HG02870 (cell line): ENCODE measurements around the gene MCF2L.

ENCODE experiments used
- ATAC-seq: cut with Tn5 transposase; IDR thresholded peaks from one replicate; pipeline ENCODE4 v1.9.1; 2021; ENCODE audit warnings: mild to moderate bottlenecking, moderate library complexity; ENCODE audit not compliant: unreplicated experiment

The MCF2L gene

GRCh38 chr13:112994781-112995355 is 25.9 kb downstream of the MCF2L start:
- ATAC-seq = no peak

DNA sequence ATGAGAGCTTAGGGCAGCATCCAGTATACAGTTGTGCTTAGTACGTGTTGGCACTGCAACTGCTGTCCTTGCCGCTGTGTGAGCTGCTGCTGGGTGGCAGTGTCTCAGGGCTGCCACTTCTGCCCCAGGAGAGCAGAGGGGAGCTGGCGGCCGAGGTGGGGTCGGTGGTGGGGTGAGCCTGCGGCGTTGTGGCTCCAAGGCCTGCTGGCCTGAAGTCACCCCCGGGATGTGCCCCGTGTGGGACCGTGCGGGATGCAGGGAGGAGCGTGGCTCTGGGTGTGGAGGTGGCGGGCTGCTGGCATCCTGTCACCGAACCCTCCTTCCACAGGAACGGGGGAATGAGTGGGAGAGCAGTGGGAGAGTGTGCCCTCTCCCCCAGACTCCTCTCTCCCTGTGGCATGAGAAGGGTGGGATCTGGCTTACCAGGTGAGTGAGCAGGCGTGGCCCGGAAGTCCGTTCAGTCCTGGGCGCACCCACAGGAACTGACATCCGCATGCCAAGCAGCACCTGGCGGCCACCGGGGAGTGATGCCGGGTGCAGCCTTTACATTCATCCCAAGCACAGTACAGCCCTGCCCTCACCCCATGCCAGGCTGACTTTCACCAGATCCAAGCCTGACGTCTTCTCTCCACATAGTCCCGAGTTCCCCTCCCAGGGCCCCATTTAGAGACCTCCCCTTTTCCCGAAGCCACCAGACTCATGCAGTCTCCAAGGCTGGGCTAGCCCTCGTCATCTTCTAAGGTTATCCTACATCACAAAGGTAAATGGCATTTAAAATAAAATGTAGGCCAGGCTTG is 26.6 kb downstream of the MCF2L start:
- no peak for ATAC-seq

DNA sequence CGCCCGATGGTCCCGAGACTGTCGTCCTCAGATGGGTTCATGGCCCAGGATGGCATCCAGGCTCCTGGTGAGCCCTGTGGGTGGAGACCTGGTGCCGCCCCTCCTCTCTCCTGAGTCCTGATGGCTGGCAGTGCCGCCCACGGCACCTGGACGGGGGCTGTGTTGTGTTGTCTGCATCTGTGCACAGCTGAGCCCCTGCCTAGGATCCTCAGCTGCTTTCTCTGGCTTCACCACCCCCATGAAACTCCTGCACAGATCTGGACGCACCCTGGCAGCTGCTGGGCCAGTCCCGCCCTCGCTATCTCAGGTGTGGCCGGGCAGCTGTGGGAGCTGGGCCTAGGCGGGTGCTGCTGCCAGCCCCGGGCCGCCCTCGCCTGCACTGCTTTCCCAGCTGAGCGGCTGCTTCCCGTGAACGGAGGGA is 27.7 kb downstream of the MCF2L start:
- ATAC-seq = no peak

DNA sequence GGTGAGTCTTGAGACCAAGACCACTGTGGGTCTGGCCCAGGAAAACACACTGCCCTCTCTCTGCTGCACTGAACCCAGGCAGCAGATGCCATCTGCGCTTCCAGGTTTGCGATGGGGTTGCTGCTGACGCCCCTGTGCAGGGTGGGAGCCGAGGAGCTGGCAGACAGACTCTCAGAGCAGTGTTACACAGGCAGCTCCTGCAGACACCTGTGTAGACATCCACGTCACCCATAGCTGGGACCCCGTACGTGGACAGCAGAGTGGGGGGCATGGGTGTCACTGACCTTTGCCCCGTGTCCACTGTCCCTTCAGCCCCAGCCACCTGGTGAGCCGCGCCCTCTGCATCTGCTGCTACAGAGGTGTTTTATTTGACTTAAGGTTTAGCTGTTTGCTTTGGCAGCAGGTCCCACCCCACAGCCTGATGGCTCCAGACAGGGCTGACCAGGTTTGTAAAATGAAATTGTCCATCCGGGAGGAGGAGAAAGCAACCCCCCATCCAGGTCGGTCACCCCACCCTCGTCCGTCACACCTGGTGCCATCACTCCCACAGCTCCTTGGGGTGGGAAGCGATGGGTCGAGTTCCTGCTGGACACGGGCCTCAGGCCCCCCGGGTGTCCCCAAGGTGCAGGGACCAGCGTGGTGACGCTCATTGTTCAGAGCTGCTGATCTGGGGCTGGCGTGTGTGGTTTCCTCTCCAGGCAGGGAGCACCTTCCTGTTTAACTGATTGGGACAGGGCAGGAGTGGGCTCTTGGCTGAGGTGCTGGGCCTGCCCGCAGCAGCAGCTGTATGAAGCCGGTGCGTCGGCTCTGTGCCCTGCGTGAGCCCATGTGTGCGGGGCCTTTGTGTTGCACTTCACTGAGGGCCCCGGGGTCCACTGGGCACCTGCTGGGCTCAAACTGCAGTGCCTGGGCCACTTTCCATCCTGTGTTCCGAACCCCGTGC is 28.4 kb downstream of the MCF2L start:
- no peak for ATAC-seq

GRCh38 chr13:112998521-112999280 is 29.7 kb downstream of the MCF2L start:
- no peak for ATAC-seq

- no peak for ATAC-seq
Observed at GRCh38 chr13:112999414-113000177, 30.6 kb downstream of the MCF2L start.

DNA sequence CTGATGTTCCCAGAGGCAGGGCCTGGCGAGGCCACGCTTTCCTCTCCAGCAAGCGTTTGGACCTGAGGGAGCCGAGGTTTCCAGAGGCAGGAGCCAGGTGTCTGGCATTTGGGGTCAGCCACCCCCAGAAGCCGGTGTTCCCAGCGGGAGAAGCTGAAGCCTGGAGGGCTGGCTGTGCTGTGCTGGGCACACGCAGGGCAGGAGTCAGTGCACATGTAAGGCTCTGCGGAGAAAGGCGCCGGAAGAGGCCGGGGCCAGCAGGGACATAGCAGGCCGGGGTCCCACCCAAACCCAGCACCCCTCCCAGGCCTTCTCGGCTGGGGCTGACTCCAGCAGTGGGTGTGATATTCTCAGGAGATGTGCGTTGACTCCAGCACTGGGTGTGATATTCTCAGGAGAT is 31.6 kb downstream of the MCF2L start:
- ATAC-seq = no peak

- no peak for ATAC-seq
Observed at GRCh38 chr13:113001241-113002140, 32.5 kb downstream of the MCF2L start.

DNA sequence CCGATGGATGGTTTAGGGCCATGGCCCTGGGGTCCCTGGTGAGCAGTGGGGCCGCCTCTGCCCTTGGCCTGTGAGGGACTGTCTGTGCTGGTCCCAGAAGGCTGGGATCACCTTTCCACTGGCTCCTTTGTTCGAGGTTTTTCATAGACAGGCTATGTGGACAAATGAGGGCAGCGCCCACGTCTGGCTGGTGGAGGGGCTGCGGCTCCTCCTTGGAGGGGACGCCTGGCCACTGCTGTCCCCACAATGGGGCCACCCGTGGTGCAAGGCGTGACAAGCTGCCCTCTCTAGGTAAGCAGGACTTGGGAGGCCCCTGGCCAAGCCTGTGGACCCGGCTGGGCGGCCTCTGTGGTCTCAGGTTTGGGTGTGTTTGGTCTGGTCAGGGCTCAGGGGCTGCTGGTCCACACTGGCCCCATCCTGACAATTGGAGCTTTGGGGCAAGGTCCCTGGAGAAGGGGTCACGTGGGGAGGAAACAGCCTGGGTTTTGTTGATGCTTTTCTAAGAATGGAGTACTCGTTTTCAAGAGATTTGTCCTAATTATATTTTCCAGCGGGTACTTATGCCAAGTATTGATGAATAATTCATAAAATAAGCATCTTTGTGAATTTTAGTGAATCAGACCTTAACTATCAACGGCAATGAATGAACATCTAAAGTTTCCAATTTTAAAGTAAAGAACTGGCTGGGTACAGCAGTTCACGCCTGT is 33.3 kb downstream of the MCF2L start:
- ATAC-seq = no peak

- no peak for ATAC-seq
Observed at GRCh38 chr13:113002913-113003290, 33.9 kb downstream of the MCF2L start.

DNA sequence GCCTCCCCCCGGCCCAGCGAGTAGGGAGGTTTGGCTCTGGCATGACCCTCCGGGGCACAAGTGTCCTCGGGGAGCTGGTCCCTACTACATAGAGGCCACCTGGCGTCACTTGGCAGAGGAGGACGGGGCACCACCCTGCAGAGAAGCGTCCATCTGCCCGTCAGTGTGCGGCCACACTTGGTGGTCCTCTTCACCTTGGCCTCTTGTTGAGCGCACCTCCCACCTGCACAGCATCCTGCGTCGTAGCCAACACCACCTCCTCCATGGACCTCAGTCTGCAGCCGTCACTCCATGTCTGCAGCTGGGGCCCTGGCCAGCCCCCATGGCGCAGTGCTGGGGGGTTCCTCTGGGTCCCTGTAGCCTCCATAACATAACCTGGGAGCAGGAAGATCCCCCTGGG is 35.1 kb downstream of the MCF2L start:
- ATAC-seq = no peak

- ATAC-seq = no peak
Observed at GRCh38 chr13:113005076-113005865, 36.3 kb downstream of the MCF2L start.

DNA sequence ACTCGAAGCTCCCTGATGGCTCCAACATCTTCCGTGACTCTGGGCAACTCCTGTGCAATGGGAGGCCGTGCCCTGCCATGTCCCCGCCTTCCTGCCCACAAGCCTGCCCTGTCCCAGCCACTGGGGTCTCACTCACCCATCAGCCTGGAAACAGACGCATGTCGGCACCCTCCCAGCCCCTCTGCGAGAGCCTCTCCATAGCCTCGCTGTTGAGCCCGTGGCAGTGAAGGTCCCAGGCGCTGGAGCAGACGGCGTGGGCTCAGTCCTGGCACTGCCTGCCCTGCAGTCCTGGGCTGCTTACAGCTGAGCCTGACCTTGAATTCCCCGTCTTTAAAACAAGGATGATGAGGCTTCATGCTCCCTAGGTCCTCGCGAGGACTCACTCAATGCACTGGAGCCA is 37.0 kb downstream of the MCF2L start:
- no peak for ATAC-seq

DNA sequence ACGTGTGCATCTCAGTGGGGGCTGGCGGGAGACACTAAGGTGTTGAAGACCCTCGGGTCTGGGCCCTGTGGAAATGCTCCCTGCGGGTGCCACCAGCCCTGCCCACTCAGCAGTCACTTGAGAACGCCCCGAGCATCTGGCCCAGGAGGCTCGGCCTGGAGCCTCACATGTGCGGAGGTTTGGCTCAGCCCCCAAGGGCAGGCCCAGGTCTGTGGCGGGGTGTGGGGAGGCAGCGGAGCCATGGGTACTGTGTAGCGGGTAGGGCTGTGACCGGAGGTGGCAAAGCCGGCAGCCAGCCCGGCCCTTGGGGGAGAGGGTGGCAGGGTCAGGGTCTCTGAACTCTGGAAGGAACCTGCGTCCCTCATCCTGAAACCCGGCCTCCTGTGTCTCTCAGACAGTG is 37.6 kb downstream of the MCF2L start:
- no peak for ATAC-seq

DNA sequence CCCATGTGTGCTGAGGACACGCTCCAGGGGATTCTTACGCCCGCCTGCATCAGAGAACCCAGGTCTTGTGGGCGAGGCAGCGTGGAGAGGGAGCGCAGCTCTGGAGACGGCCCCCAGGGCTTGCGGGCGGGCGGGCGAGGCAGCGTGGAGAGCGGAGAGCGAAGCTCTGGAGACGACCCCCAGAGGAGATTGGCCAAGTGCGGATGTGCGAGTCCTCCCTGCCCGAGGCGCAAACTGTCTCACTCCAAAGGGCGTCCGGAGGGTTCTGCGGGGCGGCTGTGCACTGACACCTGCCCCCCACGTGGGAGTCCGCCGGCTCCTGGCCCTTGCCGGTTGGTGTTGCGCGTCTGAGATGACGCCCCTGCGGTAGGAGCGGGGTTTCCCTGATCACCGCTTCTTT is 39.8 kb downstream of the MCF2L start:
- ATAC-seq = no peak

- no peak for ATAC-seq
Observed at GRCh38 chr13:113009743-113010509, 40.9 kb downstream of the MCF2L start.

DNA sequence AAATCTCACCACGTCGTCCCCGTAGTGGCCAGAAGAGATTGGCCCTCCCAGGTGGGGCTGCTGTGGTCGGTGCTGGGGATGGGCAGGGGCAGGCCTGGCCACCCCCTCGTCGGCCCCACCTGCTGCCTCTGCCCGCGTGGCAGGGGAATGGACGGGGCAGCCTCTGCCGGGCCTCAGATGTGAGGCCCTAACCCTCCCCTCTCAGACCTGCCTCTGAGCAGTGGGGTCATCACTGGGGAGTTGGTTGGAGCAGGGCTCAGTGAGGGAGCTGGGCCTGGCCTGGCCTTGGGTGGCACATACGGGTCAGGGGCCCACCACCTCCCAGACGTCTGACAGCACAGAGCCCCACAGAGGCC is 41.5 kb downstream of the MCF2L start:
- ATAC-seq = no peak
